Left renal pelvis (tissue), 4 donors: ENCODE data around the gene NSMCE1. TPM values are rescaled to one million over a fixed set of nuclear protein-coding genes. Genes with fewer than 3 reads are reported as not detected.

ENCODE experiments used
- DNase-seq, 4 donors: peaks; one replicate each; pipeline ENCODE4 v3.0.0-alpha.2; 2013; ENCODE audit warnings: low read depth in 4 of 4, low spot score in 3 of 4
- polyA plus RNA-seq, 4 donors: library from polyadenylated mRNA; unstranded; fragments of 120-200 nt; gene quantifications; one replicate each; pipeline ENCODE4 v1.2.1, GENCODE V29; 2013; ENCODE audit not compliant: insufficient read length in 4 of 4

The NSMCE1 gene
- polyA plus RNA-seq, 4 donors, result 52.9 to 94.8 (median 73.6) TPM

GRCh38 chr16:27232901-27233625 is 35.5 kb downstream of the NSMCE1 start:
- DNase-seq, result no peak

- no peak for DNase-seq
Observed at GRCh38 chr16:27232061-27232900, 36.3 kb downstream of the NSMCE1 start.

GRCh38 chr16:27231692-27232060 is 36.9 kb downstream of the NSMCE1 start:
- DNase-seq, result no peak

- no peak for DNase-seq
Observed at GRCh38 chr16:27230562-27231001, 38.0 kb downstream of the NSMCE1 start.

- DNase-seq, result no peak
Observed at GRCh38 chr16:27229891-27230470, 38.6 kb downstream of the NSMCE1 start.

GRCh38 chr16:27228621-27229501 is 39.7 kb downstream of the NSMCE1 start:
- peak in 1 of 4 donors; percentile 50 for DNase-seq

- DNase-seq, result no peak
Observed at GRCh38 chr16:27228045-27228444, 40.5 kb downstream of the NSMCE1 start.

- no peak for DNase-seq
Observed at GRCh38 chr16:27226976-27227705, 41.4 kb downstream of the NSMCE1 start.

GRCh38 chr16:27226476-27226875 is 42.1 kb downstream of the NSMCE1 start:
- DNase-seq, result no peak

- no peak for DNase-seq
Observed at GRCh38 chr16:27225536-27226360, 42.8 kb downstream of the NSMCE1 start.

- no peak for DNase-seq
Observed at GRCh38 chr16:27224741-27225300, 43.8 kb downstream of the NSMCE1 start.

- DNase-seq, result no peak
Observed at GRCh38 chr16:27224271-27224737, 44.3 kb downstream of the NSMCE1 start.

- DNase-seq, result no peak
Observed at GRCh38 chr16:27223701-27224100, 44.9 kb downstream of the NSMCE1 start.

GRCh38 chr16:27223226-27223610 is 45.4 kb downstream of the NSMCE1 start:
- no peak for DNase-seq

GRCh38 chr16:27222249-27223225 is 46.0 kb downstream of the NSMCE1 start:
- no peak for DNase-seq

- no peak for DNase-seq
Observed at GRCh38 chr16:27221576-27222248, 46.9 kb downstream of the NSMCE1 start.

GRCh38 chr16:27220991-27221390 is 47.6 kb downstream of the NSMCE1 start:
- no peak for DNase-seq
